Body of pancreas (tissue), 4 donors: ENCODE data around the gene MLLT6.

Experiments used
- CTCF ChIP-seq, 7 experiments: fragments of 450-650 bp in 4 of 7; fragments of 200-600 bp in 3 of 7; sonication (generic) in 3 of 7; IDR thresholded peaks; one replicate each; pipeline ENCODE4 v1.5.1; 2016 to 2019; ENCODE audit warnings: antibody characterized with exemption in 7 of 7
- POLR2A ChIP-seq, 3 donors: fragments of 450-650 bp; IDR thresholded peaks; one replicate each; pipeline ENCODE4 v1.6.1; 2016; ENCODE audit warnings: antibody characterized with exemption in 3 of 3, mild to moderate bottlenecking in 2 of 3

- TF ChIP-seq CTCF (IDR thresholded peaks at IDR 0.05) (no peak), POLR2A (IDR thresholded peaks at IDR 0.05) (no peak)
These were observed 30.9 kb upstream of the MLLT6 start for GRCh38 chr17:38674014-38674748.
